GM12892 (cell line): ENCODE results near the gene NME9.

Experiments used
- DNase-seq: peaks from one replicate; pipeline ENCODE4 v3.0.0; 2011; ENCODE audit not compliant: insufficient read length
- FAIRE-seq: peaks from 2 replicates; lab custom pipeline; 2011; peaks lifted over from hg19 to GRCh38; lab: Jason Lieb, UNC
- POLR2A ChIP-seq: IDR thresholded peaks from 2 replicates; pipeline ENCODE4 v1.6.1; 2011; ENCODE audit warnings: low read depth, low read length, control low read depth
- POLR2AphosphoS5 ChIP-seq: IDR thresholded peaks from 2 replicates; pipeline ENCODE4 v1.6.1; 2011; ENCODE audit warnings: low read depth, low read length, control low read depth
- TAF1 ChIP-seq: IDR thresholded peaks from 2 replicates; pipeline ENCODE4 v1.6.1; 2011; ENCODE audit warnings: low read depth, mild to moderate bottlenecking, control low read depth, low read length, borderline replicate concordance

Gene NME9

DNA sequence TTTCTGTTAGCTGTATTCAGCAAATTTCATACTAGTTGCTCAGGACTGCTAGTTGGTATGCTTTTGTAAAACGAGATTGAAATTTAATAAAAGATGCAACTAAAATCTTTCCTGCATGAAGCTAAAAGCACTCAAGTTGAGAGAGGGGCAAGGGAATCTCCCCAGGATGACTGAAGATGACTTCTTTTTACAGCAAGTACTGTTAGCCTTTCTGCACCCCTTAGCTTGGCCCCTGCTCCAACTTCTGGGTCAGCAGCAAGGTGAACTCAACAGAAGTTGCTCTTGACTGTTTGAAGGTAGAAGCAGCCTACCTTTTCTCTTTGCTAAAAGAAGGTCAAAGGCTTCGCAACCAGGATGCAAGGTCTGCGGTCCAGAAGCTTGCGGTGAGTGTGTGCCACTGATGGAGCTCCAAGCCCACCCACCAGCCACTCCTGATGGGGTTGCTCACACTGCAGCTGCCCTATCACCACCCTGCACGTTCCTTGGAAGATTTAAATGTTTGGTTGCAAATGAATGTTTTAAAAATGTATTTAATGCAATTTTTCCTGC is 32.5 kb downstream of the NME9 start:
- TF ChIP-seq TAF1: no peak
- TF ChIP-seq POLR2A: no peak
- TF ChIP-seq POLR2AphosphoS5: no peak
- DNase-seq: no peak
- FAIRE-seq: no peak

- no peak for TF ChIP-seq POLR2AphosphoS5
- TF ChIP-seq TAF1: no peak
- TF ChIP-seq POLR2A: no peak
- no peak for DNase-seq
- no peak for FAIRE-seq
Measured at GRCh38 chr3:138296639-138297038, 33.0 kb downstream of the NME9 start.

GRCh38 chr3:138289701-138290100 is 40.0 kb downstream of the NME9 start:
- DNase-seq (no peak), FAIRE-seq (no peak)
- TF ChIP-seq POLR2A (no peak), TAF1 (no peak), POLR2AphosphoS5 (no peak)

GRCh38 chr3:138289260-138289659 is 40.4 kb downstream of the NME9 start:
- TF ChIP-seq TAF1 (no peak), POLR2AphosphoS5 (no peak), POLR2A (no peak)
- DNase-seq: no peak
- FAIRE-seq: no peak

- TF ChIP-seq POLR2A (no peak), TAF1 (no peak), POLR2AphosphoS5 (no peak)
- DNase-seq: no peak
- no peak for FAIRE-seq
Measured at GRCh38 chr3:138284957-138285477, 44.6 kb downstream of the NME9 start.

- no peak for TF ChIP-seq POLR2AphosphoS5
- TF ChIP-seq POLR2A: no peak
- TF ChIP-seq TAF1: no peak
- no peak for DNase-seq
- no peak for FAIRE-seq
Measured at GRCh38 chr3:138284079-138284478, 45.6 kb downstream of the NME9 start.

GRCh38 chr3:138282836-138283235 is 46.8 kb downstream of the NME9 start:
- FAIRE-seq: no peak
- TF ChIP-seq TAF1: no peak
- TF ChIP-seq POLR2A: no peak
- TF ChIP-seq POLR2AphosphoS5: no peak
- no peak for DNase-seq

- no peak for TF ChIP-seq POLR2AphosphoS5
- no peak for TF ChIP-seq TAF1
- TF ChIP-seq POLR2A: no peak
- FAIRE-seq: no peak
- DNase-seq: no peak
Measured at GRCh38 chr3:138281561-138281960, 48.1 kb downstream of the NME9 start.

DNA sequence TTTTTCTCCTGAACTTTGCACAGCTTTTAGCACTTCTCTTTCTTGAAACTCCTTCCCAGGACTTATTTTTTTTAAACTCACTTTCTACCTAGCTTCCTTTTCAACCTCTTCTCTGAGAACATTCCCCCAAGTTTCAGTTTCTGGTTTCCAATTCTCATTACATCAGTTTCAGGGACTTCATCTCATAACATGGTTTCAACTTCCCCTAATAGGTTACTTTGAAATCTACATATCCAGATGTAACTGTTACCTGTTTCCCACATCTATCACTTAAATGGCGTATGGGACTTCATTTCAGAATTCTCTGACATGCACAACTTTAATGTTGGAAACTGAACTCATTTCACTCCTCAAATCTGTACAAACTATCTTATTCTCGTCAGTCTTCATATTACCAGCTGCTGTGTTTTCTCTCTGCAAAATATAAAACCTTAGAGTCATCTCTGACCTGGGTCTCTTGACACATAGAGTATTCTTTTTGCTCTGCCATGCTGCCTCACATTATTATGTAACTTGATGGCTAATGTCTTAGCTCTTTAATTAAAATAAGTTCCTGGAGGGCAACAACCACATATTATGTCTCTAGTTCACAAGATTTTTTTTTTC is 58.4 kb downstream of the NME9 start:
- TF ChIP-seq POLR2AphosphoS5: no peak
- no peak for TF ChIP-seq TAF1
- TF ChIP-seq POLR2A: no peak
- FAIRE-seq: no peak
- DNase-seq: no peak

DNA sequence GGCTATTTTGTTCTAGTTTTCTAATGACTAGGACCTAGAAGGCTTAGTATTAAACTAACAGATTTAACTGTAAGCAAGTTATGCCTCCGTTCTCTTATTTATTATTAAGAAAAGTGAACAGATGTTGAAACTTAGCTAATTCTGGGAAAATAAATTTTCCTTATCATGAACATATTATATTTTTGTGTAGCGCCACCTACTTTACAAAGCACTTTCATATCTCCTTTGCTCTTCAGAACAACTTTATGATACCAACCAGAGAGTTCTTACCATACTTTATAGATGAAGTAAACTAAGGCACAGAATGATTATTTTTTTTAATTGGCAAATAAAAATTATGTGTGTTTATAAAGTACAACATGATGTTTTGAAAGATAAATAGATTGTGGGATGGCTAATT is 59.4 kb downstream of the NME9 start:
- DNase-seq (no peak), FAIRE-seq (no peak)
- TF ChIP-seq POLR2A (no peak), POLR2AphosphoS5 (no peak)

DNA sequence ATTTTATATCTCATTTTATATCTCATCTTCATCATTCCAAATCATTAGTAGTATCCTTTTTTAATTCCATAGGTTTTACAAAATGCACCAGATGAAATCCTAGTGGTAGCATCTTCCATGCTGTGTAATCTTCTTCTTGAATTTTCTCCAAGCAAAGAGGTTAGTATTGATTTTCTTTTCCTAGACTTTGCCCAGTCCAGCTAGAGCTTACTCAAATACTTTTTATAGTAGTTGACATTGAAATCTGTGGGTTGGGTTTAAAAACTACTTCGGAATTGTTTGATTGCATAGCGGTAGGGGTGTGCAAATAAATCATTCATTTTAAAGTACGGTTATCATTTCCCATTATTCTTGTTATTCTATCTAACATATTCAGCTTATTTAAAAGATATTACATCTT is 62.6 kb downstream of the NME9 start:
- TF ChIP-seq TAF1: no peak
- no peak for TF ChIP-seq POLR2AphosphoS5
- TF ChIP-seq POLR2A: no peak
- DNase-seq (no peak), FAIRE-seq (no peak)

DNA sequence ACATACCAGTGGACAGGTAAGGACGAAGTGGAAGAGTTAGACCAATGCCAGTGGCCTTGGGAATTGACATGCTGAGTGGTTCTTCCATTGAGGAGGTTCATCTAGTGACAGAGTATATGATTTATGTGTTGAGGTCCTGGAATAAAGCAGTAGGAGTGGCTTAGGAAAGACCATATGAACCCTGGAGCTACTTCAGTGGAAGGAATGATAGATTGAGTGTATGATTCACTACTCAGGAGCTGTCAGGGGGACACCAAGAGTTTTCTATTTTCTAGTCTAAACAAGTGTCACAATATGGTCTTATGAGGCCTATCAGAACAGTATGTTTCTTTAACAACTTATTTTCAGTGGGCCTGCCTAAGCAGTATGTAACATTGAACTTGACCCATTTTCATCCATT is 63.9 kb downstream of the NME9 start:
- DNase-seq (no peak), FAIRE-seq (no peak)
- TF ChIP-seq POLR2AphosphoS5: no peak
- no peak for TF ChIP-seq TAF1
